Measurements from ENCODE around the gene WBP2.

WBP2 gene

DNA sequence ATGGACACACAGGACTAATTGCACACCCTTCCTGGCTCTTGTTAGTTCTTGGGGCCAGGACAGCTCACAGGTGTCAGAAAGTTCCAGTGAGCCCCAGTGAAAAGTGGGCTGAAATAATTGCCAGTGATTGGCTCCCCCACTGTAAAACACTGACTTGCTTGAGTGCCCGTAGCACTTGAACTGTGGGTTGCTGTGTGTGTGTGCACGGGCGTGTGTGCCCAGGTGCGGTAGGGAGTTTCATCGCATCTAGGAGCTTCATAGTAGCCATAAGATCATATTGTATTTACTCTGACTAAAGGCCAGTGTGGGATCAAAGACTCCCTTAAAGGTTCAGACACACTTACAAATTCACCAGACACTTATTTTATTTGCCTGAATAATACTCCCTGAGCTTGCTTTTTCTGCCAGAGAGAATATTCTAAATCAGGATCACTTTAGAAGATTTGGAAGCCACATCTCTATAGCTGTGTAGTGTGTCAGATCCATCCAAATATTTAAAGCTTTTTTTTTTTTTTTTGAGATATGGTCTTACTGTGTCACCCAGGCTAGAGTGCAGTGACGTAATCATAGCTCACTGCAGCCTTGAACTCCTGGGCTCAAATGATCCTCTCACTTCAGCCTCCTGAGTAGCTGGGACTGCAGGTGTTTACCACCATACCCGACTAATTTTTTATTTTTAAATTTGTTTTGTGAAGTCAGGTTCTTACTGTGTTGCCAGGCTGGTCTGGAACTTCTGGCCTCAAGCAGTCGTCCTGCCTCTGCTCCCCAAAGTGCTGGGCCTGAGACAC lies 59.1 kb downstream of the WBP2 start:
- H3K4me3 ChIP-seq (ENCODE audit: low read length): no peak overlapping the region

More for the DNA sequence above, 59.1 kb downstream of the WBP2 start:
- no peak overlapping the region for H2AFZ ChIP-seq (ENCODE audit: low read depth, low read length)
- H3K4me1 ChIP-seq (ENCODE audit: insufficient read depth, low read length): no peaks in the 10 kb centered on the region
- peaks cover 63% of the 10 kb centered on the region for H3K36me3 ChIP-seq (ENCODE audit: insufficient read depth, low read length)
- no peaks in the 10 kb centered on the region for H3K27me3 ChIP-seq (ENCODE audit: insufficient read depth, low read length)
- peaks cover 2% of the 10 kb centered on the region for H3K9me3 ChIP-seq (ENCODE audit: low read length)
